ENCODE data around the gene FZR1. TPM values are rescaled to one million over a fixed set of nuclear protein-coding genes. Genes with fewer than 3 reads are reported as not detected.
A peak's percentile ranks its signal among the peaks of the same experiment; 100 is the strongest.

Gene FZR1
- total and polyA plus RNA-seq, 2 of the 13 experiments (the other 11 are each of a cell fraction or from before 2014, with no cell fraction given): 29.0 to 30.8 TPM

GRCh38 chr19:3501780-3502179 lies 4.3 kb upstream of the FZR1 start:
- peaks cover 69% of the 10 kb centered on the region for H3K4me1 ChIP-seq (ENCODE audit: insufficient read depth, low read length)
- POLR2A ChIA-PET: interaction anchor here (0.6 to 2.2 kb wide), 2 partner anchors 22 to 253 kb away, joined by 3 to 24 read pairs; partner anchors contain the start of gene SMIM24
- no peak overlapping the region for H3K4me3 ChIP-seq (replicated peaks in 1 of 3; ENCODE audit: insufficient read depth in 1 of 3, low read depth in 2 of 3, low read length in 3 of 3)
- TF ChIP-seq ZBTB39 (CRISPR knock-in tag; IDR thresholded peaks at IDR 0.05): no peak
- no peak for TF ChIP-seq ZNF460 (CRISPR knock-in tag; IDR thresholded peaks at IDR 0.05; ENCODE audit: borderline replicate concordance)
- no peak for TF ChIP-seq ZNF563 (CRISPR knock-in tag; IDR thresholded peaks at IDR 0.05)
- TF ChIP-seq ZNF121 (CRISPR knock-in tag; IDR thresholded peaks at IDR 0.05): peak; percentile 84
- 0 out of 2 replicates have a peak, but pooled peaks have one; percentile 26 for TF ChIP-seq ZNF362 (CRISPR knock-in tag; IDR thresholded peaks at IDR 0.05; ENCODE audit: borderline replicate concordance)
- peaks cover 30% of the 10 kb centered on the region for H3K79me2 ChIP-seq (ENCODE audit: insufficient read depth, low read length)
- in situ Hi-C loops (cut with HindIII; ENCODE audit: extremely low pct_ligation_motif_present, low pct_unique_long_range_greater_than_20kb) (no loop called here), intact Hi-C loops (cut with micrococcal nuclease; ENCODE audit: unreplicated experiment) (no loop called here)
- FAIRE-seq (no peak), ATAC-seq (no peak), DNase-seq (ENCODE audit: low spot score) (no peak)
- no peaks in the 10 kb centered on the region; a peak in 1 of 5 replicates for H3K27me3 ChIP-seq (ENCODE audit: control insufficient read depth in 1 of 2, insufficient read depth in 2 of 2, low read length in 2 of 2)
- H3K9ac ChIP-seq (ENCODE audit: insufficient read depth, low read depth, low read length): no peak overlapping the region
- CTCF ChIA-PET (ENCODE audit: low intra/inter-chr PET ratio, low total read pairs): no interaction called here
- H4K20me1 ChIP-seq (ENCODE audit: insufficient read depth, low read length): no peaks in the 10 kb centered on the region
- no peak overlapping the region for H3K27ac ChIP-seq (ENCODE audit: extremely low read length, insufficient read depth, low read length)
- H3K4me2 ChIP-seq (ENCODE audit: low read depth, low read length): no peak overlapping the region
- BruUV-seq (replicated peaks): no TSS peak
- H3K36me3 ChIP-seq (replicated peaks in 1 of 2; ENCODE audit: control insufficient read depth in 1 of 2, insufficient read depth in 2 of 2, low read length in 2 of 2): peaks cover 0 to 7% of the 10 kb centered on the region in 2 experiments; a peak in 1 of 5 replicates
- no peaks in the 10 kb centered on the region for H3K9me3 ChIP-seq (ENCODE audit: low read length)
- 92% methylated on average over 3 of the region's 3 CpGs for WGBS (ENCODE audit: low lambda C conversion rate)
- no peak overlapping the region for H2AFZ ChIP-seq (ENCODE audit: low read length)

All from HepG2 (cell line).